Epithelial cell of esophagus (primary cell): ENCODE data around the gene NOTCH4.

Source experiments
- DNase-seq: peaks from one replicate; pipeline ENCODE4 v3.0.0; 2010; ENCODE audit warnings: low read depth
- H3K4me3 ChIP-seq: 2 replicates; pipeline ENCODE4 v1.5.1; 2011; ENCODE audit warnings: mild to moderate bottlenecking, low read length, control low read depth
- TF ChIP-seq, protein P1 (sequence below): IDR thresholded peaks from 2 replicates; pipeline ENCODE4 v1.5.1; 2011; ENCODE audit warnings: low read depth, mild to moderate bottlenecking, low read length, control low read depth, inconsistent platforms; ENCODE audit not compliant: insufficient read depth; ENCODE audit errors: missing control alignments

NOTCH4 gene

DNA sequence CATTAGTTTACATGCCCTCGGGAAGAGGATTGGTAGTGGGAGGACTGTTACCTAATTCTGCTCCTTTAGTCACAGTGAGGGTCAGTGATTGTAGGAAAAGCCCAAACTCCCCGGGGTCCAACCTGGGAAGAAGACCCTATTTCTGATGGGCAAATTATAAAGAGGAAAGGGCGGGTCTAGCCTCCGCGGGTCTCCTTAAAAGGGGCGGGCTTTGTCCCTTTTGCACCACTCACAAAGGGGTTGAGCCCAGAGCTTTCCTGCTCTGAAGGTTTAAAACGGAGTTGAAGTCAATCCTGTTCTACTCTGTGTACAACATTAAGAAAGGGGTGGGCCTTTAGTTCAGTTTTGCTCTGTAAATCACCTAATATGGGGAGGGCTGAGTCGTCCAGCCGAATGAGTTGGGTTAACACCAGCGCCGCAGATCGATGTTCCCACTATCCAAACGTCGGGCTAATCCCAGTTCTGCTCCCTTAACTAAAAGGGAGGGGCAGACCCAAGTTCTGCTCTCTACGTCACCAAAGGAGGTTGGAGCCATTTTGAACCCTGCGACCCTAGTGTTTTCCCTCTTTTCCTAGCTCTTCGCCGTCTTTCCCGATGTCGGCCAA is 46.6 kb downstream of the NOTCH4 start:
- no peak for DNase-seq
- H3K4me3 ChIP-seq, result peak overlapping the region; percentile 66
- TF ChIP-seq, protein P1, sequence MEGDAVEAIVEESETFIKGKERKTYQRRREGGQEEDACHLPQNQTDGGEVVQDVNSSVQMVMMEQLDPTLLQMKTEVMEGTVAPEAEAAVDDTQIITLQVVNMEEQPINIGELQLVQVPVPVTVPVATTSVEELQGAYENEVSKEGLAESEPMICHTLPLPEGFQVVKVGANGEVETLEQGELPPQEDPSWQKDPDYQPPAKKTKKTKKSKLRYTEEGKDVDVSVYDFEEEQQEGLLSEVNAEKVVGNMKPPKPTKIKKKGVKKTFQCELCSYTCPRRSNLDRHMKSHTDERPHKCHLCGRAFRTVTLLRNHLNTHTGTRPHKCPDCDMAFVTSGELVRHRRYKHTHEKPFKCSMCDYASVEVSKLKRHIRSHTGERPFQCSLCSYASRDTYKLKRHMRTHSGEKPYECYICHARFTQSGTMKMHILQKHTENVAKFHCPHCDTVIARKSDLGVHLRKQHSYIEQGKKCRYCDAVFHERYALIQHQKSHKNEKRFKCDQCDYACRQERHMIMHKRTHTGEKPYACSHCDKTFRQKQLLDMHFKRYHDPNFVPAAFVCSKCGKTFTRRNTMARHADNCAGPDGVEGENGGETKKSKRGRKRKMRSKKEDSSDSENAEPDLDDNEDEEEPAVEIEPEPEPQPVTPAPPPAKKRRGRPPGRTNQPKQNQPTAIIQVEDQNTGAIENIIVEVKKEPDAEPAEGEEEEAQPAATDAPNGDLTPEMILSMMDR, result no peak

DNA sequence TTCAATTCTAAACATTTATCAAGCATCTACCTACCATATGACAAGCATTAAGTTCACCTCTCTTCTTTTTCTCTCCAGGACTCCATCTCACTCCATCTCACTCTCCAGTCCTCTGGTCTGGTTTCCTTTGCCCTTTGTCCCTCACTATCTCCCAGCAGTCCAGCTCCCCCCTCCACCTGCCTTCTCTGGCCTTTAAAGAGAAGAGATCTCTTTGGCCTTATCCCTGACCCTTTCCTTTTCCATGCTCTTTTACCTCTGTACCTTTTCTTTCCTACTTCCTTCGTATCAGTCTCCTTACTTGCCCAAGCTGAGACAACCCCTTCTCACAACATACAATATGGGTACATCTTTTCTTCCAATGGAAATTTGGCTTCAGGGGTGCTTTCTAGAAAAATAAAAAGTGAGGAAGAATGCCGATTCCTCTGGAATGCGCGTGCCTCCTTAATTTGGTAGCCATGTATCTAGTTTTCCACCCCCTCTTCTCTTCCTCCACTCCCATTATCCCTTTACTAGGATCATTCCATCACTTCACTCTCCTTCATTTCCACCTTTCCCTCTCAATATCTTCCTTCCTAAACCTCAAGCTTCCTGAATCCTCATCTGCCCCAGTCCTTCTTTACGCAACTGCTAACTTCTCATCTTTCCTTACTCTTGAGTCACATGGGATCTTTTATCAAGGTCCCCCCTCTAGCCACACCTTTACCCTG is 47.2 kb downstream of the NOTCH4 start:
- H3K4me3 ChIP-seq, result peak overlapping the region; percentile 66
- peak; percentile 84 for DNase-seq
- TF ChIP-seq, protein P1, result no peak

DNA sequence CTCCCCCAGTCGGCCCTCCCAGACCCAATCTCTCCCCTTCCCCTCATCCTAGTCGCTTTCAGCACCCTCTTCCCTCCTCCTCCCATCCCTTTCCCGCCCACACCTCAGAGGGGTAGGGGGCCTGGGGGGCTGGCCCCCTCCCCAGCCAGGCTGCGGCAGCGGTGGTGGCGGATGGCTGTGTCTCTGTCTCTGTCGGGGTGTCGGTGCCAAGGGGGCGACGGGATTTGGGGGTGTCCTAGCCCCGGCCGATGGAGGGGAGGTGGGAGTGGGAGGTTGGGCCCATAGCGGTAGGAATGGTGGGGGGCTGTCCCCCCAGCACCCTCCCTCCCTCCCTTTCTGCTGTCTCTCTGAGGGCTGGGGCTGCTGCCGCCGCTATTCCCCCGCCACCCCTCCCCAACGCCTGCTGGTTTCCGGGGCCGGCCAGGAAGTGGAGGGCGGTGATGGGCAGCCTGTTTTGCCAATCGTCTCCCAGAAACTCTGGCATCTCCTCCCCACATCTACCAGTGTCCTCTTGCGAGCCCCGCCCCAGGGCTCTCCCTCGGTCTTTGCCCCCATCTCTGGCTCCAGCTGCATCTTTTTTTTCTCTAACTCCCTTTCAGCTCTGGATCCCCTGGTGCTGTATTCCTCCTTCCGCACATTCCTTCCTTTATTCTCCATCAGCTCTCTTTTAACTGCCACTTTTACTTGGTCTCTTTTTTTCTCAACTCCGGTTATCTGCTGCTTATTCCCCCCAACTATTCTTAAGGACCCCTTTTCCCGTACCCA is 48.0 kb downstream of the NOTCH4 start, which contains the start of gene AGPAT1:
Gene AGPAT1, minus strand, starts transcription at position 374 of the 765 bp plus-strand sequence. CDS start 4,588 bp downstream, outside the sequence.
- TF ChIP-seq, protein P1, result no peak
- peak; percentile 96 for DNase-seq
- H3K4me3 ChIP-seq, result peak within 1 kb of the TSS; percentile 66

DNA sequence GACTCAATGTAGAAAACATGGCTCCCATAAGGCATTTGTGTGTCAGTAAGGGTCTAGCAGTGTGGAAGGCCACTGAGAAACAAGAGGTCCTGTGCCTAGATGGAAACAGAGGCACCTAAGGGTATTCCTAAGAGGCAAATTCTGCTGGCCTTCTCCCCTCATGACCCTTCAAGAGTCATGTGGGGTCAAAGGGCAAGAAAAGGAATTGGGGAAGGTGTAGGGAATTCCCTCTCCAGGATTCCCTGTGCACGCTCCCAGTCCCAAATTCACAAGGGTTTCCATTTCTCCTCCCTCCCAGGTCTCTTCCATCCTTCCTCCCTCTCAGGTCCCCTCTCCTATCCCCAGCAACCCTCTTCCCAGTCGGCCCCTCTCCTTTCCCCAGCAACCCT is 48.6 kb downstream of the NOTCH4 start:
- peak overlapping the region; percentile 66 for H3K4me3 ChIP-seq
- TF ChIP-seq, protein P1, result no peak

DNA sequence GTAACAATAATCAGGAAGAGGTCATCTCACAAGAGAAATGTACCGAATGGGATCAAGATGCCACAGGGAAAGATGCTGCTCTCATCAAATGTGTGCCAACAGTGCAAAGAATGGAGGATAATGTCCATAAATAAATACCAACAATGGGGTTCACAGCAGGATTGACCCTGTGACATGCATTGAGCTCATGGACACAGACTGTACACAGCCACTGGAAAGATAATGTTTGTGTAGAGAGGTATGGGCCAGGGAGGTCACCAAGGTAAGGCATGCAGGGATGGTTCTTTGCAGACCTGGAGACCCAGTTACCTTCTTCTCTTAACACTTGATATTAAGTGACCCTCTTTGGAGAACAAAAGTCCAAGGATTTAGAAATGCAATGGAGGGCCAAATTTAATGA is 49.5 kb downstream of the NOTCH4 start:
- DNase-seq, result no peak
- H3K4me3 ChIP-seq, result no peak overlapping the region
- TF ChIP-seq, protein P1, result no peak

More for the DNA sequence above, 48.6 kb downstream of the NOTCH4 start:
- no peak for DNase-seq

DNA sequence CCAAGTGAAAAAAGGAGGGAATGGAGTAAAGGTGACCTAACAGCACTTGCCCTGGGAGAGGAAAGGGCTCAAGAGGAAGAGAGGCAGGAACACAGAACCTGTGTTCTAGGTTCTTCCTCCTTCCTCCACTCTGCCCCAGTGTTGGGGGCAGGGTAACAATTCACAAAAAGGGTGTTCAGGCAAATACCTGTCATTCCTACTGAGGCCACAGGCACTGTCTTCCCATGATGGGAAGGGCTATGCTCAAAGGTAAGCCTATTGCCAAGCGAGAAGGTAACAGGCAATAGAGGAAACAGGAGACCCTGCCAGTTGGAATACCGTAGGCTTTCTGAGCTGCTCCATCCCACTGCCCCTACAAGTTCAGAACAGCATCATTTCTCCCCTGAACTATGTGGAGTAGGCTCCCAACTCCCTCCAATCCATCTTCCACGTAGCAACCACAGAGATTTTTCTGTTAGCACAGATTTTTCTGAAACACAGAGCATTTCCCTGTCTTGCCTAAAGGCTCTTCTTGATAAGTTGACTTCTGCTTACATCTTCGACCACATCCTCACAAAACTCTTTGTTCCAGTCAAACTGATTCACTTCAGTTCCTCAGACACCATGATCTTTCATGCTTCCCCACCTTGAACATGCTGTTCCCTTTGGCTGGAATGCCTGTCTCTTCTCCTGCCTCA is 50.7 kb downstream of the NOTCH4 start:
- TF ChIP-seq, protein P1, result no peak
- H3K4me3 ChIP-seq, result no peak overlapping the region
- DNase-seq, result no peak
